Measurements from ENCODE around the gene STAMBP.
A peak's percentile ranks its signal among the peaks of the same experiment; 100 is the strongest.

Gene STAMBP

GRCh38 chr2:73812635-73813034, 16.1 kb upstream of the STAMBP start:
- H3K36me3 ChIP-seq (ENCODE audit: control insufficient read depth, insufficient read depth, low read length): no peaks in the 10 kb centered on the region
- TF ChIP-seq CTCF (IDR thresholded peaks at IDR 0.05; ENCODE audit: insufficient read depth, low read length, poor library complexity, severe bottlenecking): no peak
- no peak overlapping the region for H3K4me3 ChIP-seq (replicated peaks; ENCODE audit: low read depth, low read length)
- H3K27me3 ChIP-seq (replicated peaks; ENCODE audit: control insufficient read depth, insufficient read depth, low read length): no peaks in the 10 kb centered on the region
- no peak for DNase-seq (ENCODE audit: extremely low read depth, insufficient read length)

DNA sequence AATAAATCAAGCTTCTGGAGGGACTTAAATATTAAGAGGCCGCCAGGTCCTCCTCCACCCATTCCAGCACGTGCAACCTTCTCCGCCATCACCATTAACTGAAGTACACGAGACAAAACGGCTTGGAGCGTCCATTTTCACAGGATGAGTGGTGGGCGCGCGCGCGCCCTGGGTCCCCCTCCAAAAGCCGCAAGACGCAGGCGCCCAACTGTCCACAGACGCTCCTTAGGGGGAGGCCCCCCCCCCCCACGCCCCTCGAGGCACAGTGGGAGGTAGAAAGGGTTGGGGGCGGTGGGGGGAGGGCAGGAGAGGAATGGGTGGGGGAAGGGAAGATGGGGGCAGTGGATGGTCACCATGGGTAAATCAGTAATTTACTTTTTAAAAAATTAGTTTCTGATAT, 10.5 kb upstream of the STAMBP start:
- H3K36me3 ChIP-seq (ENCODE audit: control insufficient read depth, insufficient read depth, low read length): no peaks in the 10 kb centered on the region
- no peak for DNase-seq (ENCODE audit: extremely low read depth, insufficient read length)

DNA sequence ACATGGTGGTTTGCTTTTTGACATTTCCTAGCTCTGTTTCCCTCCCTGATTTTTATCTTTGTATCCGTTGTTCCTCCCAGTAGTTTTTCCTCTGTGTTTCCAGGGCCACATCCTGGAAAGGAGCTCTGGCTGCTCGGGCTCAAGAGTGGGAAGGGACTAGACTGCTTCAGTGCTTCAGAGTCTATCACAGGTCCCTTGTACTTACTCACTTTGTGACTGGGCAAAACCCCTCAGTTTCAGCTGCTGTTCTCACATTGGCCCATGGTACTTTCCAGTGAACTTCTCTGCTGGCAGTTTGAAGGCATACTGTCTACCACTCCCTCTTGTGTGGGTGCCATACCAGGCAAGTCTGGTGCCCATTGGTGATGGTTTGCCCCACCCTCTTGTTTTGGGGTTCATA, 7.5 kb upstream of the STAMBP start:
- no peaks in the 10 kb centered on the region for H3K27me3 ChIP-seq (replicated peaks; ENCODE audit: control insufficient read depth, insufficient read depth, low read length)
- DNase-seq (ENCODE audit: extremely low read depth, insufficient read length): peak; percentile 38
- no peak overlapping the region for H3K4me3 ChIP-seq (replicated peaks; ENCODE audit: low read depth, low read length)
- H3K36me3 ChIP-seq (ENCODE audit: control insufficient read depth, insufficient read depth, low read length): no peaks in the 10 kb centered on the region
- no peak for TF ChIP-seq CTCF (IDR thresholded peaks at IDR 0.05; ENCODE audit: insufficient read depth, low read length, poor library complexity, severe bottlenecking)

More for the DNA sequence above, 10.5 kb upstream of the STAMBP start:
- TF ChIP-seq CTCF (IDR thresholded peaks at IDR 0.05; ENCODE audit: insufficient read depth, low read length, poor library complexity, severe bottlenecking): no peak
- Histone ChIP-seq H3K4me3 (replicated peaks; ENCODE audit: low read depth, low read length) (no peak overlapping the region), H3K27me3 (replicated peaks; ENCODE audit: control insufficient read depth, insufficient read depth, low read length) (no peaks in the 10 kb centered on the region)

GRCh38 chr2:73821669-73822068, 7.1 kb upstream of the STAMBP start:
- no peaks in the 10 kb centered on the region for H3K27me3 ChIP-seq (replicated peaks; ENCODE audit: control insufficient read depth, insufficient read depth, low read length)
- no peaks in the 10 kb centered on the region for H3K36me3 ChIP-seq (ENCODE audit: control insufficient read depth, insufficient read depth, low read length)
- no peak for TF ChIP-seq CTCF (IDR thresholded peaks at IDR 0.05; ENCODE audit: insufficient read depth, low read length, poor library complexity, severe bottlenecking)
- no peak for DNase-seq (ENCODE audit: extremely low read depth, insufficient read length)
- no peak overlapping the region for H3K4me3 ChIP-seq (replicated peaks; ENCODE audit: low read depth, low read length)

- H3K36me3 ChIP-seq (ENCODE audit: control insufficient read depth, insufficient read depth, low read length): no peaks in the 10 kb centered on the region
- no peak overlapping the region for H3K4me3 ChIP-seq (replicated peaks; ENCODE audit: low read depth, low read length)
- no peaks in the 10 kb centered on the region for H3K27me3 ChIP-seq (replicated peaks; ENCODE audit: control insufficient read depth, insufficient read depth, low read length)
- peak; percentile 64 for DNase-seq (ENCODE audit: extremely low read depth, insufficient read length)
- TF ChIP-seq CTCF (IDR thresholded peaks at IDR 0.05; ENCODE audit: insufficient read depth, low read length, poor library complexity, severe bottlenecking): no peak
These were observed 6.5 kb upstream of the STAMBP start for GRCh38 chr2:73822276-73822675.

- Histone ChIP-seq H3K36me3 (ENCODE audit: control insufficient read depth, insufficient read depth, low read length) (no peaks in the 10 kb centered on the region), H3K4me3 (replicated peaks; ENCODE audit: low read depth, low read length) (no peak overlapping the region), H3K27me3 (replicated peaks; ENCODE audit: control insufficient read depth, insufficient read depth, low read length) (no peaks in the 10 kb centered on the region)
- DNase-seq (ENCODE audit: extremely low read depth, insufficient read length): no peak
- no peak for TF ChIP-seq CTCF (IDR thresholded peaks at IDR 0.05; ENCODE audit: insufficient read depth, low read length, poor library complexity, severe bottlenecking)
These were observed 5.8 kb upstream of the STAMBP start for GRCh38 chr2:73822991-73823390.
